ENCODE measurements around the gene BCL11A. TPM values are rescaled to one million over a fixed set of nuclear protein-coding genes. Genes with fewer than 3 reads are reported as not detected.

BCL11A gene
- total and polyA plus RNA-seq, 9 donors, result 0.81 to 5.7 (median 3.2) TPM; not detected in 1

DNA sequence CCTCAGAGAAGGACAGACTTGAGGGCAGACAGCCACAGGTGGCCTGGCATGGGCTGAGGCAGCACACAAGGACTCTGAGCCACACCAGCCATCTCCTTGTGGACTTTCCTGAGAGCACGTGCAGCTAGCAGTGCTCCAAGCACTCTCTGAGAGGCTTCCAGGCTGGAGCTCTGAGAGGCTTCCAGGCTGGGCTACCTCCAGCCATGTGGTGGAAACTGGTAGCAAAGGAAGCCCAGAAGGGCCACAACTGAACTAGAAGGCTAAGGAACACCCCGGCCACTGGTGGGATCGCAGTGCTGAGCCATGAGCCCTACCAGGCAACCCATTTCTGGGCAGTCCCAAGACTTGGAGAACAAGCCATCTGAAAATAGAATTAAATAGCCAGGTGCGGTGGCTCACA lies 39.5 kb downstream of the BCL11A start:
- DNase-seq, result no peak
- TF ChIP-seq CTCF (IDR thresholded peaks at IDR 0.05) (no peak), EP300 (IDR thresholded peaks at IDR 0.05) (no peak), POLR2A (IDR thresholded peaks at IDR 0.05) (no peak)
- Histone ChIP-seq H3K27ac (no peak overlapping the region), H3K9me3 (no peaks in the 10 kb centered on the region), H3K27me3 (no peaks in the 10 kb centered on the region), H3K4me1 (ENCODE audit: insufficient read depth) (no peaks in the 10 kb centered on the region), H3K4me3 (no peak overlapping the region), H3K36me3 (no peaks in the 10 kb centered on the region)
- 94 to 98% (median 98%) methylated on average over 4 of the region's 4 CpGs for WGBS, 3 donors
- intact Hi-C loops (cut with DNase I), result no loop called here

GRCh38 chr2:60513191-60513590 lies 40.3 kb downstream of the BCL11A start:
- DNase-seq, result no peak
- Histone ChIP-seq H3K27ac (no peak overlapping the region), H3K27me3 (no peaks in the 10 kb centered on the region), H3K9me3 (no peaks in the 10 kb centered on the region), H3K4me1 (ENCODE audit: insufficient read depth) (no peaks in the 10 kb centered on the region), H3K36me3 (no peaks in the 10 kb centered on the region), H3K4me3 (no peak overlapping the region)
- intact Hi-C loops (cut with DNase I), result no loop called here
- no peak for TF ChIP-seq CTCF (IDR thresholded peaks at IDR 0.05)
- no peak for TF ChIP-seq POLR2A (IDR thresholded peaks at IDR 0.05)
- WGBS, 3 donors, result 95 to 100% (median 96%) methylated on average over 5 of the region's 5 CpGs

DNA sequence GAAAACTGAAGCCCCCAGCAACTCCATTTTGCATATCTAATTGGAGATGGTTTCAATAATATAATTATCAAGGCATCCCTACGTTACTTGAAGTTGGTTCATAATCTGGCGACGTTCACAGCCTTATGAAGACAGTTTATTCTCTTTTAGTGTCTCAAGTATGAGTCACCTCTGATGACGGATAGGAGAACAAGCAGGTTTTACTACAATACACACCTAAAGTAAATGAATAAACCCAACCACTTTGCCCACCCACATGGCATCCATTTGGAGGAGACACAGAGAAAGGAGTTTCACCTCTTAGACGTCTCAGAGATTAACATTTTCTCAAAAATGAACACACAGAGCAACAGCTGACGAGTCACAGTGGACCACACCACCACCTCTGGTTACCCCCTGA lies 40.8 kb downstream of the BCL11A start:
- Histone ChIP-seq H3K4me1 (ENCODE audit: insufficient read depth) (no peaks in the 10 kb centered on the region), H3K36me3 (no peaks in the 10 kb centered on the region), H3K27me3 (no peaks in the 10 kb centered on the region), H3K27ac (no peak overlapping the region), H3K4me3 (no peak overlapping the region), H3K9me3 (no peaks in the 10 kb centered on the region)
- 92 to 93% (median 92%) methylated on average over 6 of the region's 6 CpGs for WGBS, 3 donors
- intact Hi-C loops (cut with DNase I), result no loop called here
- no peak for DNase-seq
- TF ChIP-seq EP300 (IDR thresholded peaks at IDR 0.05) (no peak), POLR2A (IDR thresholded peaks at IDR 0.05) (no peak), CTCF (IDR thresholded peaks at IDR 0.05) (no peak)

- 90 to 99% (median 95%) methylated on average over 4 of the region's 4 CpGs for WGBS, 3 donors
- no peak for DNase-seq
- intact Hi-C loops (cut with DNase I), result no loop called here
- no peaks in the 10 kb centered on the region for H3K36me3 ChIP-seq
- no peak overlapping the region for H3K27ac ChIP-seq
- H3K27me3 ChIP-seq, result no peaks in the 10 kb centered on the region
- no peak for TF ChIP-seq CTCF (IDR thresholded peaks at IDR 0.05)
- TF ChIP-seq EP300 (IDR thresholded peaks at IDR 0.05), result no peak
- no peak for TF ChIP-seq POLR2A (IDR thresholded peaks at IDR 0.05)
- H3K9me3 ChIP-seq, result no peaks in the 10 kb centered on the region
- H3K4me1 ChIP-seq (ENCODE audit: insufficient read depth), result no peaks in the 10 kb centered on the region
- no peak overlapping the region for H3K4me3 ChIP-seq
Measured at GRCh38 chr2:60512062-60512622, 41.3 kb downstream of the BCL11A start.
